Uterus (tissue), 2 donors: Measurements from ENCODE around the gene TDRD10.

Source experiments
- CTCF ChIP-seq, 4 experiments: fragments of 200-600 bp in 2 of 4; fragments of 450-650 bp in 2 of 4; sonication (generic) in 2 of 4; IDR thresholded peaks; one replicate each; pipeline ENCODE4 v1.5.1; 2016 to 2019; ENCODE audit warnings: antibody characterized with exemption in 4 of 4, mild to moderate bottlenecking in 2 of 4, moderate library complexity in 1 of 4
- POLR2A ChIP-seq, 2 donors: fragments of 450-650 bp; IDR thresholded peaks; one replicate each; pipeline ENCODE4 v1.6.1; 2016; ENCODE audit warnings: antibody characterized with exemption in 2 of 2, mild to moderate bottlenecking in 1 of 2, moderate library complexity in 1 of 2

- TF ChIP-seq POLR2A (IDR thresholded peaks at IDR 0.05) (no peak), CTCF (IDR thresholded peaks at IDR 0.05) (no peak)
These were observed 56.1 kb downstream of the TDRD10 start, which contains the start of gene UBE2Q1 for GRCh38 chr1:154557939-154558719.
